IMR-90 (cell line): ENCODE measurements around the gene LAIR2.

Experiments used
- CTCF ChIP-seq: conservative IDR thresholded peaks from 2 replicates; pipeline ENCODE4 v1.5.1; 2012; ENCODE audit warnings: mild to moderate bottlenecking, low read depth, low read length, improper control_type of control experiment
- ELK1 ChIP-seq: fragments of 150-350 bp; IDR thresholded peaks from 2 replicates; pipeline ENCODE4 v1.6.1; 2016; ENCODE audit warnings: low read depth, mild to moderate bottlenecking, low read length, moderate library complexity, borderline replicate concordance
- FOS ChIP-seq: fragments of 150-350 bp; IDR thresholded peaks from 2 replicates; pipeline ENCODE4 v1.6.1; 2016; ENCODE audit warnings: low read depth, low read length
- MAFK ChIP-seq: IDR thresholded peaks from 2 replicates; pipeline ENCODE4 v1.6.1; 2012; ENCODE audit warnings: low read depth, low read length, improper control_type of control experiment
- MAZ ChIP-seq: IDR thresholded peaks from 2 replicates; pipeline ENCODE4 v1.6.1; 2012; ENCODE audit warnings: low read depth, mild to moderate bottlenecking, low read length, improper control_type of control experiment, moderate library complexity, borderline replicate concordance
- MXI1 ChIP-seq: IDR thresholded peaks from 2 replicates; pipeline ENCODE4 v1.6.1; 2012; ENCODE audit warnings: low read depth, mild to moderate bottlenecking, low read length, moderate library complexity, borderline replicate concordance
- NFE2L2 ChIP-seq: fragments of 150-350 bp; IDR thresholded peaks from 2 replicates; pipeline ENCODE4 v1.6.1; 2016; ENCODE audit warnings: low read depth, mild to moderate bottlenecking, low read length
- POLR2A ChIP-seq: IDR thresholded peaks from 2 replicates; pipeline ENCODE4 v1.6.1; 2012; ENCODE audit warnings: mild to moderate bottlenecking, low read depth, low read length
- RAD21 ChIP-seq: IDR thresholded peaks from 2 replicates; pipeline ENCODE4 v1.6.1; 2012; ENCODE audit warnings: low read length, improper control_type of control experiment
- RFX5 ChIP-seq: IDR thresholded peaks from 2 replicates; pipeline ENCODE4 v1.8.0; 2012; ENCODE audit warnings: low read depth, mild to moderate bottlenecking, low read length, moderate library complexity
- USF2 ChIP-seq: fragments of 150-350 bp; IDR thresholded peaks from 2 replicates; pipeline ENCODE4 v1.6.1; 2017; ENCODE audit warnings: mild to moderate bottlenecking, antibody characterized with exemption, low read length, low read depth

- TF ChIP-seq RFX5 (no peak), CTCF (no peak), MAZ (no peak), RAD21 (no peak), USF2 (no peak), FOS (no peak), POLR2A (no peak), NFE2L2 (no peak), MXI1 (no peak), MAFK (no peak), ELK1 (no peak)
Measured at GRCh38 chr19:54489341-54489740, 13.3 kb upstream of the LAIR2 start.
